Measurements from ENCODE around the gene ERBB2. TPM values are rescaled to one million over a fixed set of nuclear protein-coding genes. Genes with fewer than 3 reads are reported as not detected.

The ERBB2 gene
- total and polyA plus RNA-seq, 2 experiments from 2014 or later = 46.2 to 196 TPM

DNA sequence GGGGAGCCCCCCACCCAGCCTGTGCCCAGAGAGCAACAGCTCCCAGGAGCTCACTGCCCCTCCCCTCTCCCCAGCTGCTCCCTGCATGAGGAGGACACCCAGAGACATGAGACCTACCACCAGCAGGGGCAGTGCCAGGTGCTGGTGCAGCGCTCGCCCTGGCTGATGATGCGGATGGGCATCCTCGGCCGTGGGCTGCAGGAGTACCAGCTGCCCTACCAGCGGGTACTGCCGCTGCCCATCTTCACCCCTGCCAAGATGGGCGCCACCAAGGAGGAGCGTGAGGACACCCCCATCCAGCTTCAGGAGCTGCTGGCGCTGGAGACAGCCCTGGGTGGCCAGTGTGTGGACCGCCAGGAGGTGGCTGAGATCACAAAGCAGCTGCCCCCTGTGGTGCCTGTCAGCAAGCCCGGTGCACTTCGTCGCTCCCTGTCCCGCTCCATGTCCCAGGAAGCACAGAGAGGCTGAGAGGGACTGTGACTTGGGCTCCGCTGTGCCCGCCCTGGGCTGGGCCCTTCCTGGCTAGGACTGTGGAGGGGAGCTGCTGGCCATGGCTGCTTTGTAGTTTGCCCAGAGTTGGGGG, 34.1 kb upstream of the ERBB2 start (continued):
- TF ChIP-seq, protein P1, sequence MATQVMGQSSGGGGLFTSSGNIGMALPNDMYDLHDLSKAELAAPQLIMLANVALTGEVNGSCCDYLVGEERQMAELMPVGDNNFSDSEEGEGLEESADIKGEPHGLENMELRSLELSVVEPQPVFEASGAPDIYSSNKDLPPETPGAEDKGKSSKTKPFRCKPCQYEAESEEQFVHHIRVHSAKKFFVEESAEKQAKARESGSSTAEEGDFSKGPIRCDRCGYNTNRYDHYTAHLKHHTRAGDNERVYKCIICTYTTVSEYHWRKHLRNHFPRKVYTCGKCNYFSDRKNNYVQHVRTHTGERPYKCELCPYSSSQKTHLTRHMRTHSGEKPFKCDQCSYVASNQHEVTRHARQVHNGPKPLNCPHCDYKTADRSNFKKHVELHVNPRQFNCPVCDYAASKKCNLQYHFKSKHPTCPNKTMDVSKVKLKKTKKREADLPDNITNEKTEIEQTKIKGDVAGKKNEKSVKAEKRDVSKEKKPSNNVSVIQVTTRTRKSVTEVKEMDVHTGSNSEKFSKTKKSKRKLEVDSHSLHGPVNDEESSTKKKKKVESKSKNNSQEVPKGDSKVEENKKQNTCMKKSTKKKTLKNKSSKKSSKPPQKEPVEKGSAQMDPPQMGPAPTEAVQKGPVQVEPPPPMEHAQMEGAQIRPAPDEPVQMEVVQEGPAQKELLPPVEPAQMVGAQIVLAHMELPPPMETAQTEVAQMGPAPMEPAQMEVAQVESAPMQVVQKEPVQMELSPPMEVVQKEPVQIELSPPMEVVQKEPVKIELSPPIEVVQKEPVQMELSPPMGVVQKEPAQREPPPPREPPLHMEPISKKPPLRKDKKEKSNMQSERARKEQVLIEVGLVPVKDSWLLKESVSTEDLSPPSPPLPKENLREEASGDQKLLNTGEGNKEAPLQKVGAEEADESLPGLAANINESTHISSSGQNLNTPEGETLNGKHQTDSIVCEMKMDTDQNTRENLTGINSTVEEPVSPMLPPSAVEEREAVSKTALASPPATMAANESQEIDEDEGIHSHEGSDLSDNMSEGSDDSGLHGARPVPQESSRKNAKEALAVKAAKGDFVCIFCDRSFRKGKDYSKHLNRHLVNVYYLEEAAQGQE (IDR thresholded peaks at IDR 0.05; ENCODE audit: unreplicated experiment) = no peak
- TF ChIP-seq NANOG (IDR thresholded peaks at IDR 0.05; ENCODE audit: borderline replicate concordance) = no peak
- no peak for TF ChIP-seq STAT1 (IDR thresholded peaks at IDR 0.05; ENCODE audit: unreplicated experiment)
- TF ChIP-seq, protein P2, sequence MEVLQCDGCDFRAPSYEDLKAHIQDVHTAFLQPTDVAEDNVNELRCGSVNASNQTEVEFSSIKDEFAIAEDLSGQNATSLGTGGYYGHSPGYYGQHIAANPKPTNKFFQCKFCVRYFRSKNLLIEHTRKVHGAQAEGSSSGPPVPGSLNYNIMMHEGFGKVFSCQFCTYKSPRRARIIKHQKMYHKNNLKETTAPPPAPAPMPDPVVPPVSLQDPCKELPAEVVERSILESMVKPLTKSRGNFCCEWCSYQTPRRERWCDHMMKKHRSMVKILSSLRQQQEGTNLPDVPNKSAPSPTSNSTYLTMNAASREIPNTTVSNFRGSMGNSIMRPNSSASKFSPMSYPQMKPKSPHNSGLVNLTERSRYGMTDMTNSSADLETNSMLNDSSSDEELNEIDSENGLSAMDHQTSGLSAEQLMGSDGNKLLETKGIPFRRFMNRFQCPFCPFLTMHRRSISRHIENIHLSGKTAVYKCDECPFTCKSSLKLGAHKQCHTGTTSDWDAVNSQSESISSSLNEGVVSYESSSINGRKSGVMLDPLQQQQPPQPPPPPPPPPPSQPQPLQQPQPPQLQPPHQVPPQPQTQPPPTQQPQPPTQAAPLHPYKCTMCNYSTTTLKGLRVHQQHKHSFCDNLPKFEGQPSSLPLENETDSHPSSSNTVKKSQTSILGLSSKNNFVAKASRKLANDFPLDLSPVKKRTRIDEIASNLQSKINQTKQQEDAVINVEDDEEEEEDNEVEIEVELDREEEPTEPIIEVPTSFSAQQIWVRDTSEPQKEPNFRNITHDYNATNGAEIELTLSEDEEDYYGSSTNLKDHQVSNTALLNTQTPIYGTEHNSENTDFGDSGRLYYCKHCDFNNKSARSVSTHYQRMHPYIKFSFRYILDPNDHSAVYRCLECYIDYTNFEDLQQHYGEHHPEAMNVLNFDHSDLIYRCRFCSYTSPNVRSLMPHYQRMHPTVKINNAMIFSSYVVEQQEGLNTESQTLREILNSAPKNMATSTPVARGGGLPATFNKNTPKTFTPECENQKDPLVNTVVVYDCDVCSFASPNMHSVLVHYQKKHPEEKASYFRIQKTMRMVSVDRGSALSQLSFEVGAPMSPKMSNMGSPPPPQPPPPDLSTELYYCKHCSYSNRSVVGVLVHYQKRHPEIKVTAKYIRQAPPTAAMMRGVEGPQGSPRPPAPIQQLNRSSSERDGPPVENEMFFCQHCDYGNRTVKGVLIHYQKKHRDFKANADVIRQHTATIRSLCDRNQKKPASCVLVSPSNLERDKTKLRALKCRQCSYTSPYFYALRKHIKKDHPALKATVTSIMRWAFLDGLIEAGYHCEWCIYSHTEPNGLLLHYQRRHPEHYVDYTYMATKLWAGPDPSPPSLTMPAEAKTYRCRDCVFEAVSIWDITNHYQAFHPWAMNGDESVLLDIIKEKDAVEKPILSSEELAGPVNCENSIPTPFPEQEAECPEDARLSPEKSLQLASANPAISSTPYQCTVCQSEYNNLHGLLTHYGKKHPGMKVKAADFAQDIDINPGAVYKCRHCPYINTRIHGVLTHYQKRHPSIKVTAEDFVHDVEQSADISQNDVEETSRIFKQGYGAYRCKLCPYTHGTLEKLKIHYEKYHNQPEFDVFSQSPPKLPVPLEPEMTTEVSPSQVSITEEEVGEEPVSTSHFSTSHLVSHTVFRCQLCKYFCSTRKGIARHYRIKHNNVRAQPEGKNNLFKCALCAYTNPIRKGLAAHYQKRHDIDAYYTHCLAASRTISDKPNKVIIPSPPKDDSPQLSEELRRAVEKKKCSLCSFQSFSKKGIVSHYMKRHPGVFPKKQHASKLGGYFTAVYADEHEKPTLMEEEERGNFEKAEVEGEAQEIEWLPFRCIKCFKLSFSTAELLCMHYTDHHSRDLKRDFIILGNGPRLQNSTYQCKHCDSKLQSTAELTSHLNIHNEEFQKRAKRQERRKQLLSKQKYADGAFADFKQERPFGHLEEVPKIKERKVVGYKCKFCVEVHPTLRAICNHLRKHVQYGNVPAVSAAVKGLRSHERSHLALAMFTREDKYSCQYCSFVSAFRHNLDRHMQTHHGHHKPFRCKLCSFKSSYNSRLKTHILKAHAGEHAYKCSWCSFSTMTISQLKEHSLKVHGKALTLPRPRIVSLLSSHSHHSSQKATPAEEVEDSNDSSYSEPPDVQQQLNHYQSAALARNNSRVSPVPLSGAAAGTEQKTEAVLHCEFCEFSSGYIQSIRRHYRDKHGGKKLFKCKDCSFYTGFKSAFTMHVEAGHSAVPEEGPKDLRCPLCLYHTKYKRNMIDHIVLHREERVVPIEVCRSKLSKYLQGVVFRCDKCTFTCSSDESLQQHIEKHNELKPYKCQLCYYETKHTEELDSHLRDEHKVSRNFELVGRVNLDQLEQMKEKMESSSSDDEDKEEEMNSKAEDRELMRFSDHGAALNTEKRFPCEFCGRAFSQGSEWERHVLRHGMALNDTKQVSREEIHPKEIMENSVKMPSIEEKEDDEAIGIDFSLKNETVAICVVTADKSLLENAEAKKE (CRISPR knock-in tag; IDR thresholded peaks at IDR 0.05) = no peak
- TF ChIP-seq POLR2AphosphoS5 (IDR thresholded peaks at IDR 0.05; ENCODE audit: low read depth) = no peak

DNA sequence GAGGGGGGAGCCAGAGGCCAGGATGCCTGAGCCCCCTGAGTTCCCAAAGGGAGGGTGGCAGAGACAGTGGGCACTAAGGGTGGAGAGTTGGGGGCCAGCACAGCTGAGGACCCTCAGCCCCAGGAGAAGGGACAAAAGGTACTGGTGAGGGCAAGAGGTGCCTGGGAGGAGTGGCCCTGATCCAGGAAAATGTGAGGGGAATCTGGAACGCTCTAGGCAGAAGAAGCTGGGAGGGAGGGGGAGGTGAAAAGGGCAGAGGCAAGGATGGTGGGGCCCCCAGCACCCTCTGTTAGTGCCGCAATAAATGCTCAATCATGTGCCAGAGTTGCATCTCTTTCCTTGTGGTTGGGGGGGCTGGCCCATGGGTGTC, 33.6 kb upstream of the ERBB2 start:
- Mint-ChIP-seq H3K4me1 (peaks cover 47% of the 10 kb centered on the region), H3K36me3 (ENCODE audit: low read depth) (peaks cover 5% of the 10 kb centered on the region; the same call in 2 of the 3 replicates), H3K27me3 (ENCODE audit: insufficient read depth, low read depth, poor library complexity) (peaks cover 29% of the 10 kb centered on the region), H3K4me3 (no peak overlapping the region), H3K27ac (no peak overlapping the region), H3K9me3 (no peaks in the 10 kb centered on the region; the same call in 2 of the 3 replicates)
- Histone ChIP-seq H4K20me1 (replicated peaks; ENCODE audit: insufficient read depth) (no peaks in the 10 kb centered on the region; the same call in 1 of the 2 replicates), H3F3A (replicated peaks; ENCODE audit: low read depth) (peaks cover 3% of the 10 kb centered on the region), H3K9me2 (ENCODE audit: insufficient read depth) (no peaks in the 10 kb centered on the region), H3K4me2 (peak overlapping the region; percentile 90; the same call in 1 of the 2 replicates), H3K79me2 (replicated peaks; ENCODE audit: insufficient read depth) (no peaks in the 10 kb centered on the region), H3K36me3 (ENCODE audit: insufficient read depth) (no peaks in the 10 kb centered on the region), H3K27ac (ENCODE audit: low read depth) (no peak overlapping the region), H3K4me1 (ENCODE audit: insufficient read depth) (peaks cover 46% of the 10 kb centered on the region), H3K27me3 (ENCODE audit: insufficient read depth) (peaks cover 41% of the 10 kb centered on the region), H2AFZ (no peak overlapping the region), H3K4me3 (no peak overlapping the region)
- ATAC-seq = no peak
- no peak for DNase-seq (ENCODE audit: low spot score)
- TF ChIP-seq, protein P2 (CRISPR knock-in tag; IDR thresholded peaks at IDR 0.05) = no peak

All from GM23338 (cell line).